GM12878 (cell line): Measurements from ENCODE around the gene PLCB2. TPM values are rescaled to one million over a fixed set of nuclear protein-coding genes. Genes with fewer than 3 reads are reported as not detected.

ENCODE experiments used
- ATAC-seq: fragments of 200-7000 bp; cut with Tn5 transposase; 3 replicates; pipeline ENCODE4 v1.9.1; 2020; ENCODE audit warnings: mild to moderate bottlenecking, moderate library complexity
- BruUV-seq: library from RNA; stranded (reverse); fragments of 400-500 nt; replicated peaks from 2 replicates; lab custom pipeline; 2021; lab: Mats Ljungman, UMichigan
- CTCF ChIA-PET: fragments of 300-600 bp; sonication (Branson Sonifier 250); formaldehyde crosslinking; extraction: SDS; loops from one replicate; lab custom pipeline; 2021; ENCODE audit warnings: inconsistent platforms; lab: Yijun Ruan, JAX
- POLR2A ChIA-PET: fragments of 350-600 bp; formaldehyde crosslinking; extraction: SDS; loops from one replicate; lab custom pipeline; 2021; ENCODE audit warnings: inconsistent platforms; lab: Charles Lee
- RAD21 ChIA-PET: fragments of 300-600 bp; sonication (Branson Sonifier 250); formaldehyde crosslinking; loops from one replicate; lab custom pipeline; 2023; ENCODE audit warnings: antibody characterized with exemption; ENCODE audit not compliant: unreplicated experiment; lab: Charles Lee
- SMC1A ChIA-PET: fragments of 300-600 bp; sonication (Branson Sonifier 250); formaldehyde crosslinking; loops from one replicate; lab custom pipeline; 2023; ENCODE audit not compliant: unreplicated experiment, uncharacterized antibody; lab: Charles Lee
- DNase-seq: peaks from one replicate; pipeline ENCODE4 v3.0.0-alpha.2; 2011; ENCODE audit warnings: low read depth, low spot score
- FAIRE-seq: peaks from 3 replicates; lab custom pipeline; 2011; peaks lifted over from hg19 to GRCh38; lab: Jason Lieb, UNC
- H2AFZ ChIP-seq: 2 replicates; pipeline ENCODE4 v1.6.0; 2011; ENCODE audit warnings: low read depth, low read length, control low read depth; ENCODE audit not compliant: control insufficient read depth
- H3K27ac ChIP-seq: 2 replicates; pipeline ENCODE4 v1.5.1; 2011; ENCODE audit warnings: control low read depth; ENCODE audit not compliant: control insufficient read depth, insufficient read depth
- H3K27me3 ChIP-seq, 2 experiments: replicated peaks in 1 of 2; 2 replicates each; pipeline versions ENCODE4 v1.6.0 to v1.6.1; 2011; ENCODE audit warnings: low read length in 1 of 2; ENCODE audit not compliant: control insufficient read depth in 2 of 2, insufficient read depth in 2 of 2
- H3K36me3 ChIP-seq, 2 experiments: 2 replicates each; pipeline ENCODE4 v1.5.1; 2011; ENCODE audit warnings: low read length in 1 of 2; ENCODE audit not compliant: control insufficient read depth in 2 of 2, insufficient read depth in 2 of 2
- H3K4me1 ChIP-seq: 2 replicates; pipeline ENCODE4 v1.6.1; 2011; ENCODE audit warnings: mild to moderate bottlenecking, low read length, moderate library complexity, mixed read lengths; ENCODE audit not compliant: control insufficient read depth, insufficient read depth
- H3K4me2 ChIP-seq: 2 replicates; pipeline ENCODE4 v1.6.0; 2011; ENCODE audit warnings: control low read depth; ENCODE audit not compliant: control insufficient read depth, insufficient read depth
- H3K4me3 ChIP-seq: fragments of 200-600 bp; sonication (generic); 2 replicates; pipeline ENCODE4 v1.5.1; 2016
- H3K79me2 ChIP-seq: 2 replicates; pipeline ENCODE4 v1.6.0; 2011; ENCODE audit warnings: low read length; ENCODE audit not compliant: control insufficient read depth, insufficient read depth
- H3K9ac ChIP-seq: 2 replicates; pipeline ENCODE4 v1.8.0; 2011; ENCODE audit warnings: low read length, control low read depth, mixed read lengths; ENCODE audit not compliant: control insufficient read depth, insufficient read depth
- H3K9me3 ChIP-seq: replicated peaks from 3 replicates; pipeline ENCODE4 v1.5.1; 2011; ENCODE audit warnings: mild to moderate bottlenecking, low read length; ENCODE audit not compliant: control insufficient read depth, insufficient read depth
- H4K20me1 ChIP-seq: 2 replicates; pipeline ENCODE4 v1.6.0; 2011; ENCODE audit not compliant: control insufficient read depth, insufficient read depth
- BHLHE40 ChIP-seq, 2 experiments: fragments of 450-650 bp in 1 of 2; IDR thresholded peaks; 2 replicates each; pipeline ENCODE4 v1.6.1; 2011 to 2017; ENCODE audit warnings: low read depth in 2 of 2, borderline replicate concordance in 1 of 2, improper control_type of control experiment in 1 of 2, low read length in 1 of 2, mild to moderate bottlenecking in 1 of 2
- POLR2AphosphoS2 ChIP-seq: IDR thresholded peaks from 2 replicates; pipeline ENCODE4 v1.6.1; 2011; ENCODE audit warnings: low read depth, mild to moderate bottlenecking, low read length, improper control_type of control experiment, moderate library complexity
- RBBP5 ChIP-seq: fragments of 200-600 bp; sonication (generic); conservative IDR thresholded peaks from 2 replicates; pipeline ENCODE4 v1.6.1; 2016
- SMAD5 ChIP-seq: IDR thresholded peaks from 2 replicates; pipeline ENCODE4 v1.6.1; 2016; ENCODE audit warnings: antibody characterized with exemption, low read depth
- SUZ12 ChIP-seq: fragments of 200-600 bp; sonication (generic); IDR thresholded peaks from one replicate; pipeline ENCODE4 v1.6.1; 2018; ENCODE audit warnings: antibody characterized with exemption, mild to moderate bottlenecking; ENCODE audit not compliant: unreplicated experiment
- TCF7 ChIP-seq: IDR thresholded peaks from 2 replicates; pipeline ENCODE4 v1.6.1; 2014; ENCODE audit warnings: antibody characterized with exemption, borderline replicate concordance
- ZBED1 ChIP-seq: IDR thresholded peaks from 2 replicates; pipeline ENCODE4 v1.6.1; 2016; ENCODE audit warnings: borderline replicate concordance
- ZNF274 ChIP-seq: IDR thresholded peaks from one replicate; pipeline ENCODE4 v1.8.0; 2011; ENCODE audit not compliant: insufficient read length, insufficient read depth
- ZSCAN29 ChIP-seq: fragments of 450-650 bp; IDR thresholded peaks from 2 replicates; pipeline ENCODE4 v1.6.1; 2017; ENCODE audit warnings: mild to moderate bottlenecking, moderate library complexity
- WGBS: methylation state at CpG from one replicate; pipeline ENCODE4 v1.1.6; 2016; ENCODE audit warnings: low lambda C conversion rate; ENCODE audit not compliant: insufficient replicate concordance, insufficient coverage; ENCODE audit errors: missing lambda C conversion rate; 5-methylcytosine and 5-hydroxymethylcytosine counted together
- in situ Hi-C: fragments of 300-500 bp; cut with MboI; formaldehyde crosslinking; loops from 9 replicates; pipeline ENCODE4 v1.14.3; 2018; ENCODE audit warnings: mixed read lengths
- intact Hi-C: fragments of 100-400 bp; cut with micrococcal nuclease; formaldehyde crosslinking; loops from one replicate; pipeline ENCODE4 v1.14.2; 2022; ENCODE audit not compliant: unreplicated experiment
- polyA plus RNA-seq, 11 experiments: library from polyadenylated mRNA; depleted of rRNA in 4 of 11; unstranded in 6 of 11; stranded (reverse) in 5 of 11; fragments of >200 nt; fragmentation: Nextera tagmentation in 4 of 11; fragmentation: Illumina TruSeq in 1 of 11; extraction: Ambion mirVana in 4 of 11; extraction: Trizol in 1 of 11; gene quantifications; 1 replicate in 1 of 11; 2 replicates in 10 of 11; pipeline versions ENCODE4 v1.2.1 to v1.2.3, GENCODE V29; 2011 to 2016; ENCODE audit warnings: inconsistent platforms in 2 of 11, missing spikeins in 2 of 11, low read depth in 1 of 11
- total RNA-seq, 4 experiments: library from RNA; depleted of rRNA in 3 of 4; stranded (reverse); fragments of >200 nt in 3 of 4; fragmentation: Illumina TruSeq in 1 of 4; extraction: Trizol in 1 of 4; gene quantifications; 2 replicates each; pipeline versions ENCODE4 v1.2.1 to v1.2.3, GENCODE V29; 2013 to 2021
- TF ChIP-seq, protein P1 (sequence below): IDR thresholded peaks from 2 replicates; pipeline ENCODE4 v1.6.1; 2011; ENCODE audit warnings: low read depth, low read length, improper control_type of control experiment, borderline replicate concordance
- TF ChIP-seq, protein P2 (sequence below): IDR thresholded peaks from 2 replicates; pipeline ENCODE4 v1.6.1; 2012; ENCODE audit warnings: low read depth, low read length, improper control_type of control experiment
- TF ChIP-seq, protein P3 (sequence below): IDR thresholded peaks from 2 replicates; pipeline ENCODE4 v1.6.1; 2011; ENCODE audit warnings: mild to moderate bottlenecking, low read depth, low read length, moderate library complexity; ENCODE audit not compliant: insufficient replicate concordance
- TF ChIP-seq, protein P4 (sequence below): fragments of 450-650 bp; formaldehyde crosslinking; IDR thresholded peaks from 2 replicates; pipeline ENCODE4 v1.5.0; 2022; ENCODE audit warnings: mild to moderate bottlenecking, missing genetic modification characterization
- TF ChIP-seq, protein P5 (sequence below): IDR thresholded peaks from 2 replicates; pipeline ENCODE4 v1.6.1; 2011; ENCODE audit warnings: low read depth, mild to moderate bottlenecking, low read length, moderate library complexity, borderline replicate concordance; ENCODE audit errors: extremely low read depth

Gene PLCB2
- total and polyA plus RNA-seq, 10 of the 15 experiments (the other 5 are each of a cell fraction or from before 2014, with no cell fraction given): 1.2 to 39.4 (median 10.7) TPM

DNA sequence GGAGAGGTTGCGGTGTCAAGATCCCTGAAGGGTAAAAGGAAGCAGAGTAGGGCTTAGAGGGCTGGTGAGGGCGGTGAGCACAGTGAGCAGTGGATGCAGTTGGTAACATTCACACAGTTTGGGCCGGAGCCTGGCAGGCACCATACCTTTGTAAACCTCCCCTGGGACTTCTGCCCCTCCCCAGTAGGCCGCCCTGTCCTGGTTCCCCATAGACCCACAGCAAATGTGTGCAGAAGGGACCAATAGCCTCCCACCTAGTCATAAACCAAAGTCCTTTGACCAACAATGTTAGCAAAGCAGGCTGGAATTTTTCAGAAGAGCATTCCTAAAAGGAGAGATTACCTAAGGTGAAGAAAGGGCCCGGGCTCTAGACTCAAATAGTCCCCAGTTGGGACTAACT lies 41.4 kb upstream of the PLCB2 start (continued):
- no peak for TF ChIP-seq ZNF274
- no peak for TF ChIP-seq TCF7
- no peak for TF ChIP-seq BHLHE40 (IDR thresholded peaks at IDR 0.05; ENCODE audit: borderline replicate concordance in 1 of 2, low read depth in 2 of 2, low read length in 1 of 2)
- no peak for TF ChIP-seq POLR2AphosphoS2
- TF ChIP-seq SMAD5: no peak
- TF ChIP-seq, protein P1, sequence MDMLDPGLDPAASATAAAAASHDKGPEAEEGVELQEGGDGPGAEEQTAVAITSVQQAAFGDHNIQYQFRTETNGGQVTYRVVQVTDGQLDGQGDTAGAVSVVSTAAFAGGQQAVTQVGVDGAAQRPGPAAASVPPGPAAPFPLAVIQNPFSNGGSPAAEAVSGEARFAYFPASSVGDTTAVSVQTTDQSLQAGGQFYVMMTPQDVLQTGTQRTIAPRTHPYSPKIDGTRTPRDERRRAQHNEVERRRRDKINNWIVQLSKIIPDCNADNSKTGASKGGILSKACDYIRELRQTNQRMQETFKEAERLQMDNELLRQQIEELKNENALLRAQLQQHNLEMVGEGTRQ: no peak

DNA sequence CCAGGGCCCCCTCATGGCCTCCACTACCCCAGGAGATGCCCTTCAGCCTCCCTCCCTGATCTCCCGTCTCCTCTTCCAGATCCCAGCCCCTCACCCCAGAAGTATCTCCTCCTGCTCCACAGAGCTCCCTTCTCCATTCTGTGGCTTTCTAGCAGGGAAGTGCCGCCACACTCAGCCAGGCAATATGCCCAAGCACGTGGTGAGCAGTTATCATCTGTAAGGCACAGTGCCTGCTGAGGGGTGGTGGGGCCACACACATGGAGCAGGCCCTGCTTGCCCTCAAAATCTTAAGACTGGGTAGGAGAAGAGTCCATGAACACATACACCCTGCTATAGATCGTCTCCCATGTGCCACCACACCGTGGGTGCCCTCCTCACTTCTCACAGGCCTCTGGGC lies 40.7 kb upstream of the PLCB2 start:
- Histone ChIP-seq H3K79me2 (no peaks in the 10 kb centered on the region), H3K36me3 (no peaks in the 10 kb centered on the region), H3K27ac (no peak overlapping the region), H3K4me3 (no peak overlapping the region), H3K9me3 (no peaks in the 10 kb centered on the region), H3K4me1 (no peaks in the 10 kb centered on the region), H3K9ac (no peak overlapping the region), H3K4me2 (no peak overlapping the region), H2AFZ (no peak overlapping the region), H4K20me1 (no peaks in the 10 kb centered on the region), H3K27me3 (peaks cover 0 to 2% of the 10 kb centered on the region in 2 experiments; a peak in 1 of 4 replicates)
- RAD21 ChIA-PET: no interaction called here
- WGBS: 22% methylated on average over 5 of the region's 5 CpGs
- CTCF ChIA-PET: interaction anchor here (0.5 to 2.0 kb wide), 3 partner anchors 10 to 72 kb away, joined by 3 to 6 read pairs (median 3); no protein-coding TSS in a partner anchor
- SMC1A ChIA-PET: no interaction called here
- intact Hi-C loops: loop anchor here (10.0 kb wide), 1 partner anchor 156 kb away; no protein-coding TSS in a partner anchor
- ATAC-seq (no peak), FAIRE-seq (no peak), DNase-seq (no peak)
- in situ Hi-C loops: loop anchor here (5.0 kb wide), 1 partner anchor 74 kb away; no protein-coding TSS in a partner anchor
- no TSS peak for BruUV-seq
- POLR2A ChIA-PET: no interaction called here
- TF ChIP-seq SUZ12 (no peak), ZSCAN29 (no peak), RBBP5 (no peak), ZBED1 (no peak)
- TF ChIP-seq, protein P2, sequence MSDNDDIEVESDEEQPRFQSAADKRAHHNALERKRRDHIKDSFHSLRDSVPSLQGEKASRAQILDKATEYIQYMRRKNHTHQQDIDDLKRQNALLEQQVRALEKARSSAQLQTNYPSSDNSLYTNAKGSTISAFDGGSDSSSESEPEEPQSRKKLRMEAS: no peak
- TF ChIP-seq, protein P3, sequence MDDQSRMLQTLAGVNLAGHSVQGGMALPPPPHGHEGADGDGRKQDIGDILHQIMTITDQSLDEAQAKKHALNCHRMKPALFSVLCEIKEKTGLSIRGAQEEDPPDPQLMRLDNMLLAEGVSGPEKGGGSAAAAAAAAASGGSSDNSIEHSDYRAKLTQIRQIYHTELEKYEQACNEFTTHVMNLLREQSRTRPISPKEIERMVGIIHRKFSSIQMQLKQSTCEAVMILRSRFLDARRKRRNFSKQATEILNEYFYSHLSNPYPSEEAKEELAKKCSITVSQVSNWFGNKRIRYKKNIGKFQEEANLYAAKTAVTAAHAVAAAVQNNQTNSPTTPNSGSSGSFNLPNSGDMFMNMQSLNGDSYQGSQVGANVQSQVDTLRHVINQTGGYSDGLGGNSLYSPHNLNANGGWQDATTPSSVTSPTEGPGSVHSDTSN: no peak
- TF ChIP-seq, protein P4, sequence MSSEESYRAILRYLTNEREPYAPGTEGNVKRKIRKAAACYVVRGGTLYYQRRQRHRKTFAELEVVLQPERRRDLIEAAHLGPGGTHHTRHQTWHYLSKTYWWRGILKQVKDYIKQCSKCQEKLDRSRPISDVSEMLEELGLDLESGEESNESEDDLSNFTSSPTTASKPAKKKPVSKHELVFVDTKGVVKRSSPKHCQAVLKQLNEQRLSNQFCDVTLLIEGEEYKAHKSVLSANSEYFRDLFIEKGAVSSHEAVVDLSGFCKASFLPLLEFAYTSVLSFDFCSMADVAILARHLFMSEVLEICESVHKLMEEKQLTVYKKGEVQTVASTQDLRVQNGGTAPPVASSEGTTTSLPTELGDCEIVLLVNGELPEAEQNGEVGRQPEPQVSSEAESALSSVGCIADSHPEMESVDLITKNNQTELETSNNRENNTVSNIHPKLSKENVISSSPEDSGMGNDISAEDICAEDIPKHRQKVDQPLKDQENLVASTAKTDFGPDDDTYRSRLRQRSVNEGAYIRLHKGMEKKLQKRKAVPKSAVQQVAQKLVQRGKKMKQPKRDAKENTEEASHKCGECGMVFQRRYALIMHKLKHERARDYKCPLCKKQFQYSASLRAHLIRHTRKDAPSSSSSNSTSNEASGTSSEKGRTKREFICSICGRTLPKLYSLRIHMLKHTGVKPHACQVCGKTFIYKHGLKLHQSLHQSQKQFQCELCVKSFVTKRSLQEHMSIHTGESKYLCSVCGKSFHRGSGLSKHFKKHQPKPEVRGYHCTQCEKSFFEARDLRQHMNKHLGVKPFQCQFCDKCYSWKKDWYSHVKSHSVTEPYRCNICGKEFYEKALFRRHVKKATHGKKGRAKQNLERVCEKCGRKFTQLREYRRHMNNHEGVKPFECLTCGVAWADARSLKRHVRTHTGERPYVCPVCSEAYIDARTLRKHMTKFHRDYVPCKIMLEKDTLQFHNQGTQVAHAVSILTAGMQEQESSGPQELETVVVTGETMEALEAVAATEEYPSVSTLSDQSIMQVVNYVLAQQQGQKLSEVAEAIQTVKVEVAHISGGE (CRISPR knock-in tag): no peak
- TF ChIP-seq, protein P5, sequence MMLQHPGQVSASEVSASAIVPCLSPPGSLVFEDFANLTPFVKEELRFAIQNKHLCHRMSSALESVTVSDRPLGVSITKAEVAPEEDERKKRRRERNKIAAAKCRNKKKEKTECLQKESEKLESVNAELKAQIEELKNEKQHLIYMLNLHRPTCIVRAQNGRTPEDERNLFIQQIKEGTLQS: no peak
